H1 (cell line): ENCODE measurements around the gene ATP11C. TPM values are rescaled to one million over a fixed set of nuclear protein-coding genes. Genes with fewer than 3 reads are reported as not detected.

Experiments used
- CTCF ChIA-PET: fragments of 300-600 bp; sonication (Branson Sonifier 250); formaldehyde crosslinking; loops from one replicate; lab custom pipeline; 2021; ENCODE audit not compliant: partially characterized antibody; lab: Charles Lee
- POLR2A ChIA-PET: fragments of 300-600 bp; sonication (Branson Sonifier 250); formaldehyde crosslinking; loops from one replicate; lab custom pipeline; 2021; ENCODE audit warnings: inconsistent platforms; ENCODE audit not compliant: partially characterized antibody; lab: Charles Lee
- DNase-seq, 2 experiments: peaks; one replicate each; pipeline versions ENCODE4 v3.0.0 to v3.0.0-alpha.2; 2010 to 2022; ENCODE audit warnings: low spot score in 2 of 2, low read depth in 1 of 2, mixed read lengths in 1 of 2
- FAIRE-seq: peaks from 2 replicates; lab custom pipeline; 2011; peaks lifted over from hg19 to GRCh38; lab: Jason Lieb, UNC
- H2AFZ ChIP-seq: 2 replicates; pipeline ENCODE4 v1.8.1; 2012; ENCODE audit warnings: low read length, inconsistent platforms
- H2AK5ac ChIP-seq: 2 replicates; pipeline ENCODE4 v1.6.1; 2013; ENCODE audit warnings: low read depth, low read length
- H2BK120ac ChIP-seq: replicated peaks from 2 replicates; pipeline ENCODE3; 2013; ENCODE audit warnings: low read depth, low read length, inconsistent platforms
- H2BK12ac ChIP-seq: 2 replicates; pipeline ENCODE4 v1.6.1; 2013; ENCODE audit warnings: low read depth, low read length
- H2BK15ac ChIP-seq: 2 replicates; pipeline ENCODE4 v1.6.1; 2013; ENCODE audit warnings: low read length
- H2BK20ac ChIP-seq: 2 replicates; pipeline ENCODE4 v1.6.1; 2013; ENCODE audit warnings: low read length
- H2BK5ac ChIP-seq: 2 replicates; pipeline ENCODE4 v1.6.1; 2013; ENCODE audit warnings: low read depth, low read length
- H3K14ac ChIP-seq: 2 replicates; pipeline ENCODE4 v1.6.1; 2013; ENCODE audit warnings: inconsistent platforms; ENCODE audit not compliant: insufficient read length
- H3K18ac ChIP-seq: 2 replicates; pipeline ENCODE4 v1.6.1; 2013; ENCODE audit warnings: low read length; ENCODE audit errors: extremely low read depth
- H3K23ac ChIP-seq: 2 replicates; pipeline ENCODE4 v1.6.1; 2013; ENCODE audit warnings: inconsistent platforms; ENCODE audit not compliant: insufficient read length
- H3K23me2 ChIP-seq: 2 replicates; pipeline ENCODE4 v1.6.1; 2013; ENCODE audit warnings: low read depth, low read length
- H3K27ac ChIP-seq: 2 replicates; pipeline ENCODE4 v1.6.1; 2011; ENCODE audit warnings: low read depth, low read length, inconsistent platforms
- H3K27me3 ChIP-seq, 4 experiments: replicated peaks in 1 of 4; 1 replicate in 1 of 4; 2 replicates in 3 of 4; pipeline versions ENCODE4 v1.6.1 to v1.8.1; 2011 to 2013; ENCODE audit warnings: low read length in 3 of 4, mild to moderate bottlenecking in 3 of 4, inconsistent platforms in 2 of 4, mixed read lengths in 2 of 4, moderate library complexity in 1 of 4; ENCODE audit not compliant: control insufficient read depth in 3 of 4, insufficient read depth in 3 of 4; ENCODE audit errors: extremely low read depth in 1 of 4
- H3K36me3 ChIP-seq, 4 experiments: 2 replicates each; pipeline versions ENCODE4 v1.6.1 to v1.8.1; 2011 to 2013; ENCODE audit warnings: mild to moderate bottlenecking in 4 of 4, low read length in 3 of 4, moderate library complexity in 2 of 4, control low read depth in 1 of 4, inconsistent platforms in 1 of 4; ENCODE audit not compliant: insufficient read depth in 4 of 4, control insufficient read depth in 2 of 4
- H3K4ac ChIP-seq: replicated peaks from 2 replicates; pipeline ENCODE3; 2013; ENCODE audit warnings: low read length, low read depth, mixed read lengths, inconsistent platforms; ENCODE audit not compliant: insufficient read length
- H3K4me1 ChIP-seq, 4 experiments: replicated peaks in 1 of 4; 1 replicate in 1 of 4; 2 replicates in 3 of 4; pipeline versions ENCODE4 v1.6.1 to v1.8.1; 2011 to 2013; ENCODE audit warnings: low read length in 3 of 4, inconsistent platforms in 2 of 4, mixed read lengths in 1 of 4; ENCODE audit not compliant: insufficient read depth in 4 of 4, control insufficient read depth in 3 of 4
- H3K4me2 ChIP-seq, 2 experiments: 2 replicates each; pipeline versions ENCODE4 v1.6.1 to v1.8.1; 2011 to 2013; ENCODE audit warnings: low read depth in 2 of 2, low read length in 2 of 2, control low read depth in 1 of 2, inconsistent platforms in 1 of 2, mild to moderate bottlenecking in 1 of 2; ENCODE audit not compliant: insufficient read depth in 1 of 2
- H3K4me3 ChIP-seq, 4 experiments: fragments of 200-600, 300-600 bp in 1 of 4; sonication (generic), shearing (Covaris generic), sonication (Bioruptor Twin) in 1 of 4; 2 replicates each; pipeline versions ENCODE4 v1.5.1 to v1.8.1; 2011 to 2016; ENCODE audit warnings: low read length in 4 of 4, low read depth in 3 of 4, control low read depth in 2 of 4, inconsistent platforms in 2 of 4, mild to moderate bottlenecking in 2 of 4, mixed read lengths in 1 of 4, moderate library complexity in 1 of 4; ENCODE audit not compliant: insufficient read depth in 2 of 4; ENCODE audit errors: extremely low read depth in 1 of 4
- H3K56ac ChIP-seq: replicated peaks from 2 replicates; pipeline ENCODE3; 2013; ENCODE audit warnings: low read depth, mild to moderate bottlenecking, mixed read lengths, low read length, inconsistent platforms; ENCODE audit not compliant: insufficient read length
- H3K79me1 ChIP-seq: 2 replicates; pipeline ENCODE4 v1.6.1; 2013; ENCODE audit warnings: low read depth, low read length, control low read depth
- H3K79me2 ChIP-seq, 2 experiments: 2 replicates each; pipeline versions ENCODE4 v1.6.1 to v1.8.1; 2012 to 2013; ENCODE audit warnings: low read length in 2 of 2, mild to moderate bottlenecking in 2 of 2, inconsistent platforms in 1 of 2; ENCODE audit not compliant: insufficient read depth in 2 of 2, control insufficient read depth in 1 of 2
- H3K9ac ChIP-seq, 4 experiments: replicated peaks in 1 of 4; 1 replicate in 1 of 4; 2 replicates in 3 of 4; pipeline versions ENCODE4 v1.6.1 to v1.8.1; 2011 to 2013; ENCODE audit warnings: low read depth in 3 of 4, low read length in 3 of 4, control low read depth in 2 of 4, mild to moderate bottlenecking in 2 of 4, moderate library complexity in 2 of 4, inconsistent platforms in 1 of 4; ENCODE audit errors: extremely low read depth in 1 of 4
- H3K9me3 ChIP-seq, 2 experiments: 2 replicates each; pipeline versions ENCODE4 v1.6.1 to v1.8.1; 2012 to 2013; ENCODE audit warnings: mild to moderate bottlenecking in 2 of 2, moderate library complexity in 2 of 2, control low read depth in 1 of 2, inconsistent platforms in 1 of 2, low read depth in 1 of 2, low read length in 1 of 2, mixed read lengths in 1 of 2; ENCODE audit not compliant: insufficient read depth in 2 of 2
- H4K20me1 ChIP-seq, 2 experiments: replicated peaks in 1 of 2; 2 replicates each; pipeline versions ENCODE3 to v1.8.1; 2011 to 2013; ENCODE audit warnings: inconsistent platforms in 2 of 2, low read length in 2 of 2, mild to moderate bottlenecking in 1 of 2; ENCODE audit not compliant: insufficient read depth in 2 of 2, control insufficient read depth in 1 of 2
- H4K5ac ChIP-seq: 2 replicates; pipeline ENCODE4 v1.6.1; 2013; ENCODE audit warnings: low read length, low read depth, mixed read lengths, inconsistent platforms; ENCODE audit not compliant: insufficient read length
- H4K8ac ChIP-seq: 2 replicates; pipeline ENCODE4 v1.8.0; 2013; ENCODE audit warnings: mild to moderate bottlenecking, moderate library complexity, low read length, inconsistent platforms; ENCODE audit not compliant: insufficient read depth; ENCODE audit errors: extremely low read depth
- H4K91ac ChIP-seq: replicated peaks from 2 replicates; pipeline ENCODE3; 2013; ENCODE audit warnings: low read length, mixed read lengths, inconsistent platforms; ENCODE audit not compliant: insufficient read length
- BCL11A ChIP-seq, 2 experiments: IDR thresholded peaks; one replicate each; pipeline ENCODE4 v1.6.1; 2011; ENCODE audit warnings: low read depth in 2 of 2, low read length in 2 of 2, mild to moderate bottlenecking in 2 of 2
- EZH2 ChIP-seq: fragments of 200-600 bp; sonication (generic); IDR thresholded peaks from 2 replicates; pipeline ENCODE4 v1.7.1; 2012; ENCODE audit warnings: low read depth, mild to moderate bottlenecking, moderate library complexity, low read length, inconsistent platforms; ENCODE audit not compliant: severe bottlenecking
- KDM1A ChIP-seq: fragments of 200-600, 300-600 bp; sonication (generic); IDR thresholded peaks from 2 replicates; pipeline ENCODE4 v1.7.1; 2016; ENCODE audit warnings: mild to moderate bottlenecking, low read length, borderline replicate concordance
- POLR2A ChIP-seq, 2 experiments: IDR thresholded peaks; 1 replicate in 1 of 2; 2 replicates in 1 of 2; pipeline ENCODE4 v1.6.1; 2011; ENCODE audit warnings: low read depth in 2 of 2, low read length in 2 of 2, mild to moderate bottlenecking in 2 of 2; ENCODE audit errors: control extremely low read depth in 1 of 2
- RNF2 ChIP-seq: fragments of 200-900, 300-1000 bp; sonication (generic); IDR thresholded peaks from 2 replicates; pipeline ENCODE4 v1.7.1; 2016; ENCODE audit warnings: borderline replicate concordance, low read depth, mild to moderate bottlenecking, antibody characterized with exemption, low read length; ENCODE audit not compliant: poor library complexity, severe bottlenecking; ENCODE audit errors: missing control alignments
- SP4 ChIP-seq: IDR thresholded peaks from 2 replicates; pipeline ENCODE4 v1.6.1; 2012; ENCODE audit warnings: low read length, inconsistent platforms
- SUZ12 ChIP-seq: fragments of 200-600 bp; sonication (generic); IDR thresholded peaks from 2 replicates; pipeline ENCODE4 v1.6.1; 2012; ENCODE audit warnings: mild to moderate bottlenecking, inconsistent platforms, low read length, moderate library complexity, mixed read lengths
- TEAD4 ChIP-seq: IDR thresholded peaks from 2 replicates; pipeline ENCODE4 v1.6.1; 2012; ENCODE audit warnings: low read depth, low read length, inconsistent platforms, mixed read lengths
- USF2 ChIP-seq: IDR thresholded peaks from 2 replicates; pipeline ENCODE4 v1.6.1; 2011; ENCODE audit warnings: low read length, improper control_type of control experiment
- YY1 ChIP-seq: IDR thresholded peaks from 2 replicates; pipeline ENCODE4 v1.6.1; 2011; ENCODE audit warnings: low read depth, mild to moderate bottlenecking, low read length
- WGBS, 2 experiments: shearing (Covaris generic) in 1 of 2; methylation state at CpG; one replicate each; pipeline versions ENCODE4 v1.1.6 to v1.1.7; 2013 to 2015; ENCODE audit warnings: low lambda C conversion rate in 2 of 2, mixed read lengths in 2 of 2, inconsistent platforms in 1 of 2, low coverage in 1 of 2, missing lambda C conversion rate in 1 of 2; ENCODE audit not compliant: insufficient replicate concordance in 2 of 2, insufficient coverage in 1 of 2, insufficient read length in 1 of 2; ENCODE audit errors: extremely low coverage in 1 of 2, missing lambda C conversion rate in 1 of 2; 5-methylcytosine and 5-hydroxymethylcytosine counted together
- polyA plus RNA-seq, 7 experiments: library from polyadenylated mRNA; depleted of rRNA in 3 of 7; stranded (reverse) in 5 of 7; unstranded in 2 of 7; fragments of >200 nt in 5 of 7; fragments of 200-250 nt in 2 of 7; gene quantifications; 1 replicate in 5 of 7; 2 replicates in 1 of 7; 4 replicates in 1 of 7; pipeline versions ENCODE4 v1.2.1 to v1.2.3, GENCODE V29; 2011 to 2013; ENCODE audit warnings: missing spikeins in 2 of 7, mixed read lengths in 2 of 7
- total RNA-seq: library from RNA; stranded (reverse); fragmentation: NEBNext Ultra II Directional; extraction: Animal tissue kit (Norgen Biotek cat#: 25700); gene quantifications from 2 replicates; pipeline ENCODE4 v1.2.1, GENCODE V29; 2021
- TF ChIP-seq, protein P1 (sequence below), 3 experiments: IDR thresholded peaks; 1 replicate in 2 of 3; 2 replicates in 1 of 3; pipeline versions ENCODE4 v1.5.1 to v1.6.1; 2011; ENCODE audit warnings: low read length in 3 of 3, mild to moderate bottlenecking in 3 of 3, inconsistent platforms in 2 of 3, low read depth in 1 of 3, moderate library complexity in 1 of 3; ENCODE audit not compliant: insufficient read depth in 1 of 3; ENCODE audit errors: control extremely low read depth in 1 of 3

The ATP11C gene
- total and polyA plus RNA-seq, 2 of the 8 experiments (the other 6 are each of a cell fraction or from before 2014, with no cell fraction given) = 14.7 to 52.1 TPM

DNA sequence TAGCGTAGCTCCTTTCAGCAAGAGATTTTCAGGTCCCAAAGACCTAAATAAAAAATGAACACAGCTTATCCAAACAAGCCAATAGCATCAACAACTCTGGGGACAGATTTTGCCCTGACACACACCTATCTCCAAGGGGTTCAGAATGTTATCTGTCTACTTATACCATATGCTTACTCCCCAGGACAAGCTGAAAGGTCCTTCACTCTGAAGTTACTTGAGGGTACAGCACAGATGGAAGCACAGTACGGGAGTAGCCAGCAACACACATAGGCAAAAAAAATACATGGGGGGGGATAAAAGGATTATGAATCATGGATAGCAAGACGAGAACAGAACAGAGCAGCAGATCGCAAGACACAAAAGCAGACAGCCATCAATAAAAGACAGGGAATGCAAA is 134.2 kb downstream of the ATP11C start:
- POLR2A ChIA-PET = no interaction called here
- Histone ChIP-seq H4K5ac (no peak overlapping the region), H4K20me1 (no peaks in the 10 kb centered on the region), H2AK5ac (no peak overlapping the region), H3K27ac (no peak overlapping the region), H3K79me1 (no peaks in the 10 kb centered on the region), H3K9ac (no peak overlapping the region), H3K36me3 (peaks cover 0 to 19% (median 1%) of the 10 kb centered on the region in 4 experiments; a peak in 3 of 8 replicates), H3K9me3 (no peaks in the 10 kb centered on the region), H4K91ac (no peak overlapping the region), H3K4ac (no peak overlapping the region), H3K4me3 (no peak overlapping the region), H2BK120ac (no peak overlapping the region), H2BK5ac (no peak overlapping the region), H3K4me2 (no peak overlapping the region), H4K8ac (no peak overlapping the region), H2BK12ac (no peak overlapping the region), H3K23ac (no peak overlapping the region), H3K14ac (no peak overlapping the region), H2BK20ac (no peak overlapping the region), H3K18ac (no peak overlapping the region), H2BK15ac (no peak overlapping the region), H3K23me2 (no peaks in the 10 kb centered on the region), H3K4me1 (no peaks in the 10 kb centered on the region), H3K27me3 (no peaks in the 10 kb centered on the region), H3K79me2 (no peaks in the 10 kb centered on the region), H2AFZ (no peak overlapping the region), H3K56ac (no peak overlapping the region)
- 95% methylated on average over 4 of the region's 4 CpGs; no CpG with 5 or more reads in 1 of the 2 experiments for WGBS, 2 experiments
- FAIRE-seq (no peak), DNase-seq (no peak)
- CTCF ChIA-PET = no interaction called here
- no peak for TF ChIP-seq SP4
- TF ChIP-seq KDM1A = no peak
- TF ChIP-seq POLR2A (IDR thresholded peaks at IDR 0.05; ENCODE audit: control extremely low read depth in 1 of 2, low read depth in 2 of 2, low read length in 2 of 2) = no peak
- TF ChIP-seq USF2 = no peak
- TF ChIP-seq, protein P1, sequence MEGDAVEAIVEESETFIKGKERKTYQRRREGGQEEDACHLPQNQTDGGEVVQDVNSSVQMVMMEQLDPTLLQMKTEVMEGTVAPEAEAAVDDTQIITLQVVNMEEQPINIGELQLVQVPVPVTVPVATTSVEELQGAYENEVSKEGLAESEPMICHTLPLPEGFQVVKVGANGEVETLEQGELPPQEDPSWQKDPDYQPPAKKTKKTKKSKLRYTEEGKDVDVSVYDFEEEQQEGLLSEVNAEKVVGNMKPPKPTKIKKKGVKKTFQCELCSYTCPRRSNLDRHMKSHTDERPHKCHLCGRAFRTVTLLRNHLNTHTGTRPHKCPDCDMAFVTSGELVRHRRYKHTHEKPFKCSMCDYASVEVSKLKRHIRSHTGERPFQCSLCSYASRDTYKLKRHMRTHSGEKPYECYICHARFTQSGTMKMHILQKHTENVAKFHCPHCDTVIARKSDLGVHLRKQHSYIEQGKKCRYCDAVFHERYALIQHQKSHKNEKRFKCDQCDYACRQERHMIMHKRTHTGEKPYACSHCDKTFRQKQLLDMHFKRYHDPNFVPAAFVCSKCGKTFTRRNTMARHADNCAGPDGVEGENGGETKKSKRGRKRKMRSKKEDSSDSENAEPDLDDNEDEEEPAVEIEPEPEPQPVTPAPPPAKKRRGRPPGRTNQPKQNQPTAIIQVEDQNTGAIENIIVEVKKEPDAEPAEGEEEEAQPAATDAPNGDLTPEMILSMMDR (IDR thresholded peaks at IDR 0.05; ENCODE audit: control extremely low read depth in 1 of 3, insufficient read depth in 1 of 3, low read depth in 1 of 3, low read length in 3 of 3) = no peak
- no peak for TF ChIP-seq TEAD4
- TF ChIP-seq RNF2 = no peak
- no peak for TF ChIP-seq EZH2
- TF ChIP-seq YY1 = no peak
- no peak for TF ChIP-seq BCL11A (IDR thresholded peaks at IDR 0.05; ENCODE audit: low read depth in 2 of 2, low read length in 2 of 2)
- no peak for TF ChIP-seq SUZ12
